Measurements from ENCODE around the gene KLHDC9. TPM values are rescaled to one million over a fixed set of nuclear protein-coding genes. Genes with fewer than 3 reads are reported as not detected.

Gene KLHDC9
- total and polyA plus RNA-seq, 9 of the 15 experiments (the other 6 are each of a cell fraction or from before 2014, with no cell fraction given), result not detected

DNA sequence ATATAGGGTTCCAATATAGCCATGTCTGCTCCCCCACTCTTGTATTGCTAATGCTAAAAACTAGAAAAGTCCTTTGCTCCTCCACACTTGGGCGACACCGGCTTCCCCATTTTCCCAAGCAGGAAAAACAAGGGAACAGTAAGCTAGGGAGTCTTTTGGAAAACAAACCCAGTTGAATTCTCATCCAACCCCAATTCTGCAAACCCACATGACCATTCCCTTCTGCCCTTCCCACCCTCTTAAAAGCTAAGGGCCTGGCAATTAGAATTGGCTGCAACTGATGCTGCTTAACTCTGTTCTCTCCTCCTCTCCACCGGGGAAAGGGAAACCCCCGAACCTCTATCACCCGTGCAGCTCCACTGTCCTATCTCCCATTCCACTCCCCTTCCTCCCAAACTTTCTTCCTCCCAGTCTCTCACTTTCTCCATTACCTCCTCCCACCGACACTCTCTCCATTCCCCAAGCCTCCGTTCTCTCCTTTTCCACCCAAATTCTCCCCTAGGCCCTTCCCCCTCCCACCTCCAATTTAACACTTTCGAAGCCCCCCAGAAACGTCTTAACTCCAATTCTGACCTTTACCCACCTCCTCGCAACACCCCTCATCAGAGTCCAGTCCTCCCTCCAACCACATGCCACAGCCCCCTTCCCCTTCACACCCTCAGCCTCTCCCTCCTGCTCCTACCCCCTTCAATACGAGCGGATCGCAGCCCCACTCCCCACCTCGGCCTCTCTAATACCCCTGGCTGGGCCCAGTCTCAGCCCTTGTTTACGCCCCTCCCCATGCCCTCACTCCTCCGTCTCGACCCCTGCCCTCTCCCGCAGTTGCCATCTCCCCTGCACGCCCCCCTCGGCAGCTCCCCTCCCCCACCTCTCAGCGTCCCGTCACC is 33.6 kb downstream of the KLHDC9 start (continued):
- TF ChIP-seq, protein P1, sequence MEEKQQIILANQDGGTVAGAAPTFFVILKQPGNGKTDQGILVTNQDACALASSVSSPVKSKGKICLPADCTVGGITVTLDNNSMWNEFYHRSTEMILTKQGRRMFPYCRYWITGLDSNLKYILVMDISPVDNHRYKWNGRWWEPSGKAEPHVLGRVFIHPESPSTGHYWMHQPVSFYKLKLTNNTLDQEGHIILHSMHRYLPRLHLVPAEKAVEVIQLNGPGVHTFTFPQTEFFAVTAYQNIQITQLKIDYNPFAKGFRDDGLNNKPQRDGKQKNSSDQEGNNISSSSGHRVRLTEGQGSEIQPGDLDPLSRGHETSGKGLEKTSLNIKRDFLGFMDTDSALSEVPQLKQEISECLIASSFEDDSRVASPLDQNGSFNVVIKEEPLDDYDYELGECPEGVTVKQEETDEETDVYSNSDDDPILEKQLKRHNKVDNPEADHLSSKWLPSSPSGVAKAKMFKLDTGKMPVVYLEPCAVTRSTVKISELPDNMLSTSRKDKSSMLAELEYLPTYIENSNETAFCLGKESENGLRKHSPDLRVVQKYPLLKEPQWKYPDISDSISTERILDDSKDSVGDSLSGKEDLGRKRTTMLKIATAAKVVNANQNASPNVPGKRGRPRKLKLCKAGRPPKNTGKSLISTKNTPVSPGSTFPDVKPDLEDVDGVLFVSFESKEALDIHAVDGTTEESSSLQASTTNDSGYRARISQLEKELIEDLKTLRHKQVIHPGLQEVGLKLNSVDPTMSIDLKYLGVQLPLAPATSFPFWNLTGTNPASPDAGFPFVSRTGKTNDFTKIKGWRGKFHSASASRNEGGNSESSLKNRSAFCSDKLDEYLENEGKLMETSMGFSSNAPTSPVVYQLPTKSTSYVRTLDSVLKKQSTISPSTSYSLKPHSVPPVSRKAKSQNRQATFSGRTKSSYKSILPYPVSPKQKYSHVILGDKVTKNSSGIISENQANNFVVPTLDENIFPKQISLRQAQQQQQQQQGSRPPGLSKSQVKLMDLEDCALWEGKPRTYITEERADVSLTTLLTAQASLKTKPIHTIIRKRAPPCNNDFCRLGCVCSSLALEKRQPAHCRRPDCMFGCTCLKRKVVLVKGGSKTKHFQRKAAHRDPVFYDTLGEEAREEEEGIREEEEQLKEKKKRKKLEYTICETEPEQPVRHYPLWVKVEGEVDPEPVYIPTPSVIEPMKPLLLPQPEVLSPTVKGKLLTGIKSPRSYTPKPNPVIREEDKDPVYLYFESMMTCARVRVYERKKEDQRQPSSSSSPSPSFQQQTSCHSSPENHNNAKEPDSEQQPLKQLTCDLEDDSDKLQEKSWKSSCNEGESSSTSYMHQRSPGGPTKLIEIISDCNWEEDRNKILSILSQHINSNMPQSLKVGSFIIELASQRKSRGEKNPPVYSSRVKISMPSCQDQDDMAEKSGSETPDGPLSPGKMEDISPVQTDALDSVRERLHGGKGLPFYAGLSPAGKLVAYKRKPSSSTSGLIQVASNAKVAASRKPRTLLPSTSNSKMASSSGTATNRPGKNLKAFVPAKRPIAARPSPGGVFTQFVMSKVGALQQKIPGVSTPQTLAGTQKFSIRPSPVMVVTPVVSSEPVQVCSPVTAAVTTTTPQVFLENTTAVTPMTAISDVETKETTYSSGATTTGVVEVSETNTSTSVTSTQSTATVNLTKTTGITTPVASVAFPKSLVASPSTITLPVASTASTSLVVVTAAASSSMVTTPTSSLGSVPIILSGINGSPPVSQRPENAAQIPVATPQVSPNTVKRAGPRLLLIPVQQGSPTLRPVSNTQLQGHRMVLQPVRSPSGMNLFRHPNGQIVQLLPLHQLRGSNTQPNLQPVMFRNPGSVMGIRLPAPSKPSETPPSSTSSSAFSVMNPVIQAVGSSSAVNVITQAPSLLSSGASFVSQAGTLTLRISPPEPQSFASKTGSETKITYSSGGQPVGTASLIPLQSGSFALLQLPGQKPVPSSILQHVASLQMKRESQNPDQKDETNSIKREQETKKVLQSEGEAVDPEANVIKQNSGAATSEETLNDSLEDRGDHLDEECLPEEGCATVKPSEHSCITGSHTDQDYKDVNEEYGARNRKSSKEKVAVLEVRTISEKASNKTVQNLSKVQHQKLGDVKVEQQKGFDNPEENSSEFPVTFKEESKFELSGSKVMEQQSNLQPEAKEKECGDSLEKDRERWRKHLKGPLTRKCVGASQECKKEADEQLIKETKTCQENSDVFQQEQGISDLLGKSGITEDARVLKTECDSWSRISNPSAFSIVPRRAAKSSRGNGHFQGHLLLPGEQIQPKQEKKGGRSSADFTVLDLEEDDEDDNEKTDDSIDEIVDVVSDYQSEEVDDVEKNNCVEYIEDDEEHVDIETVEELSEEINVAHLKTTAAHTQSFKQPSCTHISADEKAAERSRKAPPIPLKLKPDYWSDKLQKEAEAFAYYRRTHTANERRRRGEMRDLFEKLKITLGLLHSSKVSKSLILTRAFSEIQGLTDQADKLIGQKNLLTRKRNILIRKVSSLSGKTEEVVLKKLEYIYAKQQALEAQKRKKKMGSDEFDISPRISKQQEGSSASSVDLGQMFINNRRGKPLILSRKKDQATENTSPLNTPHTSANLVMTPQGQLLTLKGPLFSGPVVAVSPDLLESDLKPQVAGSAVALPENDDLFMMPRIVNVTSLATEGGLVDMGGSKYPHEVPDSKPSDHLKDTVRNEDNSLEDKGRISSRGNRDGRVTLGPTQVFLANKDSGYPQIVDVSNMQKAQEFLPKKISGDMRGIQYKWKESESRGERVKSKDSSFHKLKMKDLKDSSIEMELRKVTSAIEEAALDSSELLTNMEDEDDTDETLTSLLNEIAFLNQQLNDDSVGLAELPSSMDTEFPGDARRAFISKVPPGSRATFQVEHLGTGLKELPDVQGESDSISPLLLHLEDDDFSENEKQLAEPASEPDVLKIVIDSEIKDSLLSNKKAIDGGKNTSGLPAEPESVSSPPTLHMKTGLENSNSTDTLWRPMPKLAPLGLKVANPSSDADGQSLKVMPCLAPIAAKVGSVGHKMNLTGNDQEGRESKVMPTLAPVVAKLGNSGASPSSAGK (IDR thresholded peaks at IDR 0.05), result peak; percentile 66; the same call in 1 of the 2 replicates
- TF ChIP-seq CHAMP1 (IDR thresholded peaks at IDR 0.05) (no peak), CREM (IDR thresholded peaks at IDR 0.05; ENCODE audit: low read depth) (no peak), LARP7 (IDR thresholded peaks at IDR 0.05) (peak; percentile 98), TRIM24 (IDR thresholded peaks at IDR 0.05) (peak in 1 of 2 experiments; percentile 9; a peak in 1 of 4 replicates), SLC30A9 (CRISPR knock-in tag; IDR thresholded peaks at IDR 0.05) (no peak), ZBTB7A (IDR thresholded peaks at IDR 0.05; ENCODE audit: borderline replicate concordance, control insufficient read depth, low read depth, low read length) (peak; percentile 79; the same call in 1 of the 2 replicates), ELK1 (CRISPR knock-in tag; IDR thresholded peaks at IDR 0.05) (no peak), SPI1 (IDR thresholded peaks at IDR 0.05; ENCODE audit: borderline replicate concordance, low read depth, low read length) (no peak), KAT8 (IDR thresholded peaks at IDR 0.05; ENCODE audit: low read depth) (no peak), MAFK (IDR thresholded peaks at IDR 0.05; ENCODE audit: low read length) (no peak), TCF7 (IDR thresholded peaks at IDR 0.05; ENCODE audit: borderline replicate concordance) (no peak), ZKSCAN8 (CRISPR knock-in tag; IDR thresholded peaks at IDR 0.05) (no peak)

Measured in K562 (cell line).